HG02884 (cell line): ENCODE results near the gene EFEMP2.

Source experiments
- ATAC-seq: cut with Tn5 transposase; IDR thresholded peaks from one replicate; pipeline ENCODE4 v1.9.1; 2021; ENCODE audit warnings: mild to moderate bottlenecking, moderate library complexity; ENCODE audit not compliant: unreplicated experiment

EFEMP2 gene

GRCh38 chr11:65885808-65886536 lies 13.4 kb upstream of the EFEMP2 start:
- ATAC-seq: no peak

- no peak for ATAC-seq
Observed at GRCh38 chr11:65885231-65885630, 12.6 kb upstream of the EFEMP2 start.

GRCh38 chr11:65884716-65885092 lies 12.1 kb upstream of the EFEMP2 start:
- no peak for ATAC-seq

- ATAC-seq: no peak
Observed at GRCh38 chr11:65883786-65884715, 11.5 kb upstream of the EFEMP2 start.

- no peak for ATAC-seq
Observed at GRCh38 chr11:65883058-65883761, 10.6 kb upstream of the EFEMP2 start.

GRCh38 chr11:65882120-65883057 lies 9.8 kb upstream of the EFEMP2 start:
- ATAC-seq: no peak

- ATAC-seq: no peak
Observed at GRCh38 chr11:65880844-65881421, 8.3 kb upstream of the EFEMP2 start.

- ATAC-seq: no peak
Observed at GRCh38 chr11:65880027-65880426, 7.4 kb upstream of the EFEMP2 start.

- no peak for ATAC-seq
Observed at GRCh38 chr11:65879617-65880016, 7.0 kb upstream of the EFEMP2 start, which contains the start of gene CTSW. TSS of gene CTSW (plus strand) at chr11:65879837. CDS start at chr11:65879855, 18 bp downstream.

- ATAC-seq: no peak
Observed at GRCh38 chr11:65873318-65874156, 937 bp upstream of the EFEMP2 start.

- no peak for ATAC-seq
Observed at GRCh38 chr11:65871811-65872548, 620 bp downstream of the EFEMP2 start.

GRCh38 chr11:65870706-65871681 lies 1.6 kb downstream of the EFEMP2 start:
- no peak for ATAC-seq

- no peak for ATAC-seq
Observed at GRCh38 chr11:65870307-65870658, 2.3 kb downstream of the EFEMP2 start.

GRCh38 chr11:65869643-65870306 lies 2.8 kb downstream of the EFEMP2 start:
- ATAC-seq: no peak

GRCh38 chr11:65868907-65869306 lies 3.7 kb downstream of the EFEMP2 start:
- no peak for ATAC-seq

- no peak for ATAC-seq
Observed at GRCh38 chr11:65868076-65868667, 4.4 kb downstream of the EFEMP2 start.
